Upper lobe of right lung (tissue), 1 donor: ENCODE results near the gene ADAMTS12. TPM values are rescaled to one million over a fixed set of nuclear protein-coding genes. Genes with fewer than 3 reads are reported as not detected.

Experiments used
- ATAC-seq: fragments of 200-7000 bp; cut with Tn5 transposase; one replicate; pipeline ENCODE4 v1.9.1; 2020; ENCODE audit warnings: mild to moderate bottlenecking, moderate library complexity
- DNase-seq: peaks from one replicate; pipeline ENCODE4 v3.0.0-alpha.2; 2020
- H3K27ac ChIP-seq: fragments of 200-600 bp; one replicate; pipeline ENCODE4 v1.8.0; 2022
- H3K27me3 ChIP-seq: fragments of 200-600 bp; one replicate; pipeline ENCODE4 v1.8.0; 2022; ENCODE audit warnings: mild to moderate bottlenecking
- H3K36me3 ChIP-seq: fragments of 200-600 bp; one replicate; pipeline ENCODE4 v1.8.0; 2022
- H3K4me1 ChIP-seq: fragments of 200-600 bp; one replicate; pipeline ENCODE4 v1.8.0; 2022
- H3K4me3 ChIP-seq: fragments of 200-600 bp; one replicate; pipeline ENCODE4 v1.8.0; 2022; ENCODE audit warnings: mild to moderate bottlenecking
- H3K9me3 ChIP-seq: fragments of 200-600 bp; one replicate; pipeline ENCODE4 v1.8.0; 2022
- intact Hi-C: fragments of 100-400 bp; cut with DNase I; formaldehyde crosslinking; loops from one replicate; pipeline ENCODE4 v1.11.0; 2022
- total RNA-seq: library from RNA; stranded (reverse); fragmentation: NEBNext Ultra II Directional; extraction: Animal tissue kit (Norgen Biotek cat#: 25700); gene quantifications from one replicate; pipeline ENCODE4 v1.2.1, GENCODE V29; 2021
- TF ChIP-seq, protein P1 (sequence below): fragments of 200-600 bp; IDR thresholded peaks from one replicate; pipeline ENCODE4 v1.8.0; 2022; ENCODE audit warnings: antibody characterized with exemption
- donor health status: DM: no; HTN: yes; CAD: no; lungs with severe emphysema.

The ADAMTS12 gene
- total RNA-seq, 1 donor from 2014 or later: 11.2 TPM

DNA sequence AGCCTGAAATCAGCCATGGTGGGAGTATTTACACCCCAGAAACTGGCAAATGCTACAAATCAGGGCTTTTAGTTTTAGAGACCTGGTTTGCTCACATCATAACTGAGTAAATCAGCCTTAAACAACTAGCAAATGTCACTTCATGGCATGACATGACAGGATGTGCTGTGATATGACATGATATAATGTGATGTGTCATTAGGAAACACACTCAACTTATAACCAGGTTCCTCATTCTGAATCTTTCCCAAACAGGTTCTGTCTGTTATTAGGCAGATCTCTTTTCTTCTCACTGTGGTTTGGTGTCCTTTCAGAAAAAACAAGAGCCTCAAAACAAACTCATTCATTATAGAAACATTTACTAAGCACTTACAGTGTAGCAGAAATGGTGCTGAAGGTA, 90.5 kb downstream of the ADAMTS12 start:
- Histone ChIP-seq H3K9me3 (no peaks in the 10 kb centered on the region), H3K4me3 (no peak overlapping the region), H3K36me3 (no peaks in the 10 kb centered on the region), H3K4me1 (no peaks in the 10 kb centered on the region), H3K27ac (no peak overlapping the region), H3K27me3 (no peaks in the 10 kb centered on the region)
- intact Hi-C loops: no loop called here
- no peak for ATAC-seq
- DNase-seq: no peak
- TF ChIP-seq, protein P1, sequence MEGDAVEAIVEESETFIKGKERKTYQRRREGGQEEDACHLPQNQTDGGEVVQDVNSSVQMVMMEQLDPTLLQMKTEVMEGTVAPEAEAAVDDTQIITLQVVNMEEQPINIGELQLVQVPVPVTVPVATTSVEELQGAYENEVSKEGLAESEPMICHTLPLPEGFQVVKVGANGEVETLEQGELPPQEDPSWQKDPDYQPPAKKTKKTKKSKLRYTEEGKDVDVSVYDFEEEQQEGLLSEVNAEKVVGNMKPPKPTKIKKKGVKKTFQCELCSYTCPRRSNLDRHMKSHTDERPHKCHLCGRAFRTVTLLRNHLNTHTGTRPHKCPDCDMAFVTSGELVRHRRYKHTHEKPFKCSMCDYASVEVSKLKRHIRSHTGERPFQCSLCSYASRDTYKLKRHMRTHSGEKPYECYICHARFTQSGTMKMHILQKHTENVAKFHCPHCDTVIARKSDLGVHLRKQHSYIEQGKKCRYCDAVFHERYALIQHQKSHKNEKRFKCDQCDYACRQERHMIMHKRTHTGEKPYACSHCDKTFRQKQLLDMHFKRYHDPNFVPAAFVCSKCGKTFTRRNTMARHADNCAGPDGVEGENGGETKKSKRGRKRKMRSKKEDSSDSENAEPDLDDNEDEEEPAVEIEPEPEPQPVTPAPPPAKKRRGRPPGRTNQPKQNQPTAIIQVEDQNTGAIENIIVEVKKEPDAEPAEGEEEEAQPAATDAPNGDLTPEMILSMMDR: no peak

DNA sequence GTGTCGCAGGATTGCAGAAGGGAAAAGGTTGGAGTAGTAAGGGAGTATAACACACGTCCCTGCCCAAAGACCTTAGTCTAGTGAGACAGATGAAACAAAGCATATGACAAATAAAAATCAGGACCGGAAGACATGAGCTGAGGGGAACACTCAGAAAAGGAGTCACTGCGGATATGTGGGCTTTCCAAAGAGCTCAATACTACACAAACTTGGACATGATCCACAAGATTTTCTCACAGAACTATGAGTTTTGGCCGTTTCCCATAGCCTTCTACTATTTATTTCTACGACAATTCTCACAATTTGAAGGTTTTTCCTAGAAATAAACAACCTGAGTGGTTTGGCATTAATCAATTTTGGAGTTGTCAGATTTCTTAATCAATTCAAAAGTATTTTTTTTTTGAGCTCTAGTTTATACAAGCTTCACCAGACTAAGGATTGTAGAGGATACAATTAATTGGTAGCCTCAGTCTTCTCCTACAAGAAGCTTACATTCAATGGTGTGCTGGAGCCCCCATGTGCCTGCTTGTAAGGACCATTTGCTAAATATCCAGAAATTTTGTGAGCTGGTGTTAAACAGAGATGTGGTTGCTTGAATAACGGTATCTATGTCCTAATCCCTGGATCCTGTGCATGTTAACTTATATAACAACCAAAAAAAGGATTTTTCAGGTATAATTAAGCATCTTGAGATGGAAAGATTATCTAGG, 91.4 kb downstream of the ADAMTS12 start:
- no peak overlapping the region for H3K4me3 ChIP-seq
- H3K4me1 ChIP-seq: no peaks in the 10 kb centered on the region
- intact Hi-C loops: no loop called here
- no peak overlapping the region for H3K27ac ChIP-seq
- H3K36me3 ChIP-seq: no peaks in the 10 kb centered on the region
- TF ChIP-seq, protein P1: no peak
- H3K9me3 ChIP-seq: no peaks in the 10 kb centered on the region
- no peaks in the 10 kb centered on the region for H3K27me3 ChIP-seq
- no peak for ATAC-seq
- no peak for DNase-seq

DNA sequence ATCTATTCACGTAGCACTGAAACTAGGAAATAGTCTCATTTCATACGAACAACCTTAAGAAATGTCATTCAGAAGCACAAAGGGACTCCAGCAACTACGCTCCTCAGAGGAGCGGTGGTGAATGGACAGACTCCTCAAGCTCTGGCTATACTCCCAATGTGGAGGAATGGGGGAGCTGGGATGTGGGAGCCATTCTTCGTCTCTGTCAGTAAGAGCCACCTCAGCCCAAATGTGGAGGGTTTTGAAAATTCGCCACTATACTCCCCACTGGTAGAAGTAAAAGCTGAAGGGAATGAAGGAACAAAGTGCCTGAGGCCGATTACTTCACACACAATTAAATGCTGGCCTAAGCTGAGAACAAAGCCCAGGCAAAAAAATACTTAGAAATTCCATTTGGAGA, 96.3 kb downstream of the ADAMTS12 start:
- Histone ChIP-seq H3K4me1 (no peaks in the 10 kb centered on the region), H3K9me3 (no peaks in the 10 kb centered on the region), H3K27me3 (no peaks in the 10 kb centered on the region), H3K36me3 (no peaks in the 10 kb centered on the region), H3K27ac (no peak overlapping the region), H3K4me3 (no peak overlapping the region)
- TF ChIP-seq, protein P1: no peak
- ATAC-seq (no peak), DNase-seq (no peak)
- intact Hi-C loops: no loop called here

DNA sequence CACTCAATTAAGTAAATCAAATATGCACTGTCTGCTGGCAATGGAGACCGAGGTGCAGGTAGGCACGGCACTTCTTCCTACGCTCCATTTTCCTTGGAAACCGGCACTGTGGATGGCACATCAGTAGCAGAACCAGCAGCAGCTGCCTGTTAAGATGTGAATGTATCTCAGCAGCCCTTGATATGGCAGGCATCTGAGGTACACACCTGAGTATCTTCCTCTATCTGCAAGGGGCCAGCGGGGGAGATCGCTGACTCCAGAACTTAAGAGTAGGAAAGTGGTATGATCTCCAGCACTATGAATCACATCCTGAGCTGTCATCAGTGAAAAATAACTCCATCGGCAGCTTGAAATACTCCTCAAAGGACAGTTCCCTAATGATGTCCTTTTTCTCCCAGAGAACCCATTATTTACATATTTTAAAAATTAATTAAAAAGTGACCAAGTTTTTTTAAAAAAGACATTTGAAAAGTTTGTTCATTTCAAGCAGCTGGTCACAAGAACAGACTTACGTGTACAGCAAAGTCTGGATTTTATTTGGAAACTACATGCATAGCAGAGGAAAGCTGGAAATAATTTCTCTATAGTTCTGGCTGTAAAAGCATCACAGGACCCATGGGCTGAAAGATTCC, 97.1 kb downstream of the ADAMTS12 start:
- no peak for ATAC-seq

DNA sequence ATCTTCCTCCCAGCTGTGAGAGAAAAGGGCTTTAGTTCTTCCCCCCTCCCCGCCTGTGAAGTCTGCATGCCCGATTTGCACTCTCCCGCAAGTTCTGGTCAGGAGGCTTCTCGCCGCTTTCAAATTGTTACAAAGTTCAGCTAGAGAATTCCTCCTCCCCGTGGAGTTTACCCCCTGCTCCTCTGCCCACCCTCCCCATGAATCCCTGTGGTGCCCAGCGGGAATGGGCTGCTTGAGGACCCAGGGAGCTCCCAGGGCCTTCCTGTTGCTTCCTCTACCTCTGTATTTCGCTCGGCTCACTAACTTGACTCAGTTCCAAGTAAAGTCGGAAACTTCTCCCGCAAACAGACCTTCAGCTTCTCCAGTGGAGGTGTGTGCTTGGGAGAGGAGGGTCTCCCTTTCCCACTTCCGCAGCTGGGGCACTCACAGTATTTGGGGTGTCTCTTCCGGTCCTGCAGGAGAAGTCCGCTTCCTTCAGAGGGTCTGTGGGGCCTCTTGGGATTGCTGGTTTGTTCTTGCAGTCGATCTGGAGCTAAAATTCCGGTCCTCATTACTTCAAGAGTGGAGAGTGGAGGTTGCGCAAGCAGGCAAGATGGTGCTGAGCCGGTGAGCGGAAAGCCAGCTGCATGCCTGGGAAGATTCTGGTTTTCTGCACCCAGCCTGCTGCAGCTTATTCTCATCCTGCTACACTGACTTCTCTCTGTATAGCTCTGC, 97.8 kb downstream of the ADAMTS12 start:
- no peaks in the 10 kb centered on the region for H3K4me1 ChIP-seq
- TF ChIP-seq, protein P1: no peak
- ATAC-seq (no peak), DNase-seq (no peak)
- no peak overlapping the region for H3K4me3 ChIP-seq
- no peaks in the 10 kb centered on the region for H3K27me3 ChIP-seq
- intact Hi-C loops: no loop called here
- no peaks in the 10 kb centered on the region for H3K9me3 ChIP-seq
- no peak overlapping the region for H3K27ac ChIP-seq
- no peaks in the 10 kb centered on the region for H3K36me3 ChIP-seq

More for the DNA sequence above, 97.1 kb downstream of the ADAMTS12 start:
- Histone ChIP-seq H3K27ac (no peak overlapping the region), H3K4me3 (no peak overlapping the region), H3K4me1 (no peaks in the 10 kb centered on the region), H3K36me3 (no peaks in the 10 kb centered on the region), H3K27me3 (no peaks in the 10 kb centered on the region), H3K9me3 (no peaks in the 10 kb centered on the region)
- no peak for DNase-seq
- intact Hi-C loops: no loop called here
- TF ChIP-seq, protein P1: no peak
